IMR-90 (cell line): Measurements from ENCODE around the gene ME3.
"Not testable (repeated sequence)": the region's sequence is repeated elsewhere in the genome, so short reads cannot be mapped to it uniquely, and the experiment has no call there.

Experiments
- CTCF ChIP-seq: conservative IDR thresholded peaks from 2 replicates; pipeline ENCODE4 v1.5.1; 2012; ENCODE audit warnings: mild to moderate bottlenecking, low read depth, low read length, improper control_type of control experiment
- MAZ ChIP-seq: IDR thresholded peaks from 2 replicates; pipeline ENCODE4 v1.6.1; 2012; ENCODE audit warnings: low read depth, mild to moderate bottlenecking, low read length, improper control_type of control experiment, moderate library complexity, borderline replicate concordance
- USF2 ChIP-seq: fragments of 150-350 bp; IDR thresholded peaks from 2 replicates; pipeline ENCODE4 v1.6.1; 2017; ENCODE audit warnings: mild to moderate bottlenecking, antibody characterized with exemption, low read length, low read depth

- not testable (repeated sequence) for TF ChIP-seq CTCF, USF2, MAZ
Measured at GRCh38 chr11:86423488-86423887, 248.9 kb downstream of the ME3 start.
